Measurements from ENCODE around the gene ARMC2. TPM values are rescaled to one million over a fixed set of nuclear protein-coding genes. Genes with fewer than 3 reads are reported as not detected.
"Not testable (repeated sequence)": the region's sequence is repeated elsewhere in the genome, so short reads cannot be mapped to it uniquely, and the experiment has no call there.

Gene ARMC2
- total RNA-seq, 2 experiments from 2014 or later, result 10.3 to 10.9 TPM

DNA sequence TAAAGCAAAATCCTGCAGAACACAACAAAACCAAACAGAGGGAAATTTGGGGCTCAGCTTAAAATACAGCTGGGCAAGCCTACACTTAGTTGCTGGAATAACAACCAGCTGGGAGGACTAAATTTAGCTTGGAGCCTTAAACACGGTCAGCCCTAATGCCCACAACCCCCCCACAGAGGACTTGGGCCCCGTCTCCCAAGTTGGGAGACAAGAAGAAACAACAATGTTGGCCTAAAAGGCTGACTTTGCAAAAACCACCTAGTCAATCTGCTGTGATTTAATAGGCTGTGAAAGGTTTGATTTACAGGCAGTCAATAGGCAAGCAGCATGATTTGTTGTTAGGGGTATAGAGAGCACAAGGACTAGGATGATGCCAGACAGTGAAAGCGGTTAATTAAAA is 40.3 kb upstream of the ARMC2 start:
- peaks cover 5% of the 10 kb centered on the region for H3K4me1 Mint-ChIP-seq (ENCODE audit: low read depth)
- no peak for ATAC-seq

DNA sequence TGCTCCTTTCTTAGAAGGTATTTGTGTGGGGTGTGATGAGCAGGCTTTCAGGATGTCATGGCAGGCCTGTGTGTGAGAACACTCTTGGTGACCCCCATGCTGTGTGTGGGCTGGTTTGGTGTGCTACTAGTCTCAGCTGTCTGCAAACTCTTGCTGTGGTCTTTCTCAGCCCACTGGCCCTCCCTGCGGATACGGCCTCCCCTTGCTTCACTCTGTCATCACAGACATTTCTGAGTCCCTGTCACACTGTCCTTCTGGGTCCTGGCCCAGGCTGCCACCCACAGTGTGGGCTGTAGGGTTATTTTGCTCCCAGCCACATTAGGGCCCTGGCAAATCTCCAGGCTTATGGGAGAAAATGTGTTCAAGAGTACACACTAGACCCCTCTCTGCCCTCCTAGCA is 39.0 kb upstream of the ARMC2 start:
- Mint-ChIP-seq H3K4me3 (no peak overlapping the region), H3K27ac (no peak overlapping the region), H3K27me3 (ENCODE audit: low read depth) (peaks cover 4% of the 10 kb centered on the region), H3K36me3 (ENCODE audit: low read depth) (no peaks in the 10 kb centered on the region), H3K9me3 (ENCODE audit: insufficient read depth) (peaks cover 6% of the 10 kb centered on the region), H3K4me1 (ENCODE audit: low read depth) (peaks cover 5% of the 10 kb centered on the region)
- CTCF ChIA-PET, result no interaction called here
- ATAC-seq (no peak), DNase-seq (no peak)
- POLR2A ChIA-PET, result no interaction called here

More for the DNA sequence above, 40.3 kb upstream of the ARMC2 start:
- CTCF ChIA-PET, result no interaction called here
- POLR2A ChIA-PET, result no interaction called here
- H3K36me3 Mint-ChIP-seq (ENCODE audit: low read depth), result no peaks in the 10 kb centered on the region
- peaks cover 2% of the 10 kb centered on the region for H3K27me3 Mint-ChIP-seq (ENCODE audit: low read depth)
- no peak overlapping the region for H3K4me3 Mint-ChIP-seq
- no peak overlapping the region for H3K27ac Mint-ChIP-seq
- no peak for DNase-seq
- H3K9me3 Mint-ChIP-seq (ENCODE audit: insufficient read depth), result no peaks in the 10 kb centered on the region

DNA sequence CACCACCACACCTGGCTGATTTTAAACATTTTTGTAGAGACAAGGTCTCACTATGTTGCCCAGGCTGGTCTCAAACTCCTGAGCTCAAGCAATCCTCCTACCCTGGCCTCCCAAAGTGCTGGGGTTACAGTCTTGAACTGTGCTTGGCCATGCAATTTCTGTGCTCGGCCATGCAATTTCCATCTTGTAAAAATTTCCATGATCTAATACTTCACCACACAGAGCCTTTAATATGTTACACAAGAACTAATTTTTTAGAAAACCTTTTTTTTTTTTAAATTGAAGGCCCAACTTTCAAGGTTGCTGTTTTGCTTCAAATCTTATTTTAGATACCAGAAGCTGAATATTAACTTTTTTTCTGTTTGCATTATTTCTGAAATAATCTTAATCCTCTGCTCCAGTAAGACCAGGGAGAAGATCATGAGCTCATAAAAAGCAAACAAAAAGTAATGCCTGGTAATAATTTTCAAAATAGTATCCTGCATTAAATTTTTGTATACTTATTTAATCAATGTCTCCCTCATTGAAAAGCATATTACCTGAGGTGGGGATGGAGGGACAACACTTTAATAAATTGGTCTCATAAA is 38.1 kb upstream of the ARMC2 start:
- Mint-ChIP-seq H3K4me3 (no peak overlapping the region), H3K9me3 (ENCODE audit: insufficient read depth) (peaks cover 6% of the 10 kb centered on the region), H3K27me3 (ENCODE audit: low read depth) (peaks cover 10% of the 10 kb centered on the region), H3K27ac (no peak overlapping the region), H3K4me1 (ENCODE audit: low read depth) (peaks cover 5% of the 10 kb centered on the region), H3K36me3 (ENCODE audit: low read depth) (no peaks in the 10 kb centered on the region)
- ATAC-seq (no peak), DNase-seq (no peak)
- ChIA-PET CTCF (interaction anchor here (1.2 kb wide), 1 partner anchor 268 kb away, joined by 3 read pairs; no protein-coding TSS in a partner anchor), POLR2A (interaction anchor here (0.7 kb wide), 1 partner anchor 29 kb away, joined by 3 read pairs; no protein-coding TSS in a partner anchor)

DNA sequence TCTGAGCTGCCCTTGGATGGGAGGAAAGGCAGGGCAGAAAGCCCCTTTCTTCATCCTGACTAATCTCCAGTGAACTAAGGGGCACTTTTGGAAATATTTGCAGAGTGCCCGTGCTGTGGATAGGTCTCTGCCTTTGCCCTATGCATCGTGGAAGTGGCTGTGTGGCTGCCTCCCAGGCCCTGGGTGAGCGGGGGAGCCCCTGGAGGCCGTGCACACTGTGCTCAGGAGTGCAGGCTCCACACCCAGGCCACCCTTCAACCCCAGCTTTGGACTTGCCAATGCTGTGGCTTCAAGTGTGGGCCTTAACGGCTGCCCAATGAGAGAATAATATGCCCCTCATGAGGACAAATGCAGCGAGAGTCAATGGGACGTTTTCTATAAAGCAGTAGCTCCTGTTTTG is 36.7 kb upstream of the ARMC2 start:
- H3K36me3 Mint-ChIP-seq (ENCODE audit: low read depth), result peaks cover 2% of the 10 kb centered on the region
- H3K27me3 Mint-ChIP-seq (ENCODE audit: low read depth), result peaks cover 18% of the 10 kb centered on the region
- ATAC-seq, result no peak
- H3K9me3 Mint-ChIP-seq (ENCODE audit: insufficient read depth), result peaks cover 6% of the 10 kb centered on the region
- no peak for DNase-seq
- POLR2A ChIA-PET, result no interaction called here
- CTCF ChIA-PET, result interaction anchor here (0.7 kb wide), 1 partner anchor 18 kb away, joined by 3 read pairs; no protein-coding TSS in a partner anchor
- no peak overlapping the region for H3K4me3 Mint-ChIP-seq
- no peak overlapping the region for H3K27ac Mint-ChIP-seq
- no peaks in the 10 kb centered on the region for H3K4me1 Mint-ChIP-seq (ENCODE audit: low read depth)

DNA sequence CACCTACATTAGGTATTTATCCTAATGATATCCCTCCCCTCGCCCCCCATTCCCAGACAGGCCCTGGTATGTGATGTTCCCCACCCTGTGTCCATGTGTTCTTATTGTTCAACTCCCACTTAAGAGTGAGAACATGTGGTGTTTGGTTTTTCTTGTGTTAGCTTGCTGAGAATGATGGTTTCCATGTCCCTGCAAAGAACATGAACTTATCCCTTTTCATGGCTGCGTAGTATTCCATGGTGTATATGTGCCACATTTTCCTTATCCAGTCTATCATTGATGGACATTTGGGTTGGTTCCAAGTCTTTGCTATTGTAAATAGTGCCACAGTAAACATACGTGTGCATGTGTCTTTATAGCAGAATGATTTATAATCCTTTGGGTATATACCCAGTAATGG is 35.0 kb upstream of the ARMC2 start:
- Mint-ChIP-seq H3K9me3 (ENCODE audit: insufficient read depth) (peaks cover 15% of the 10 kb centered on the region), H3K27me3 (ENCODE audit: low read depth) (peaks cover 20% of the 10 kb centered on the region)
- H3K4me1 Mint-ChIP-seq (ENCODE audit: low read depth); H3K36me3 Mint-ChIP-seq (ENCODE audit: low read depth); CTCF ChIA-PET; POLR2A ChIA-PET; H3K4me3 Mint-ChIP-seq; DNase-seq; ATAC-seq; H3K27ac Mint-ChIP-seq: not testable (repeated sequence)

DNA sequence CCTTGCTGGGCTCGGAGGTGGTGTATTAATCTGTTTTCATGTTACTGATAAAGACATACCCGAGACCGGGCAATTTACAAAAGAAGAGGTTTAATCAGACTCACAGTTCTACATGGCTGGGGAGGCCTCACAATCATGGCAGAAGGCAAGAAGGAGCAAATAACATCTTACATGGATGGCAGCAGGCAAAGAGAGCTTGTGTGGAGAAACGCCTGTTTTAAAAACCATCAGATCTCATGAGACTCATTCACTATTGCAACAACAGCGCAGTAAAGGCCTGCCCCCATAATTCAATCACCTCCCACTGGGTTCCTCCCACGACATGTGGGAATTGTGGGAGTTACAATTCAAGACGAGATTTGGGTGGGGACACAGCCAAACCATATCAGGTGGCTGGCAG is 30.9 kb upstream of the ARMC2 start:
- POLR2A ChIA-PET; H3K4me3 Mint-ChIP-seq; DNase-seq; H3K4me1 Mint-ChIP-seq (ENCODE audit: low read depth); ATAC-seq; H3K27ac Mint-ChIP-seq; H3K36me3 Mint-ChIP-seq (ENCODE audit: low read depth): not testable (repeated sequence)
- Mint-ChIP-seq H3K9me3 (ENCODE audit: insufficient read depth) (peaks cover 15% of the 10 kb centered on the region), H3K27me3 (ENCODE audit: low read depth) (peaks cover 20% of the 10 kb centered on the region)
- CTCF ChIA-PET, result interaction anchor here (0.5 kb wide), 1 partner anchor 12 kb away, joined by 4 read pairs; no protein-coding TSS in a partner anchor

DNA sequence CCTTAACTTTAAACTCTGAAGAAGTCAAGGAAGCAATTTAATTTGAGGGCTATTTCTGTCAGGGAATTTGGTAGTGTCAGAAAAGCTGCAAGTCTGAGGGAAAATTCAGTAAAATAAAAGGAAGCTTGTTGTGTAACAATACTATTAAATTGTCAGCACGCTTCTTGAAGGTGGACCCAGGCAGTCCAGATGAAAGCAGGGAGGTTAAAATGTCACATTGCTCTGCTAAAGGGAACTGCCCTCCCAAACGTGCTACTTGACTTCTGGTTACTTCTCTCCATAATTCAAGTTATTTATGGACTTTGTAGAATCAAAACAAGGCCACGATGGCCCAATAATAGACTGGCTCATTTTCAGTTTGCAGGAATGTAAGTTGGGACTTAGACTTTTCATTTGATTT is 28.2 kb upstream of the ARMC2 start:
- peaks cover 2% of the 10 kb centered on the region for H3K36me3 Mint-ChIP-seq (ENCODE audit: low read depth)

DNA sequence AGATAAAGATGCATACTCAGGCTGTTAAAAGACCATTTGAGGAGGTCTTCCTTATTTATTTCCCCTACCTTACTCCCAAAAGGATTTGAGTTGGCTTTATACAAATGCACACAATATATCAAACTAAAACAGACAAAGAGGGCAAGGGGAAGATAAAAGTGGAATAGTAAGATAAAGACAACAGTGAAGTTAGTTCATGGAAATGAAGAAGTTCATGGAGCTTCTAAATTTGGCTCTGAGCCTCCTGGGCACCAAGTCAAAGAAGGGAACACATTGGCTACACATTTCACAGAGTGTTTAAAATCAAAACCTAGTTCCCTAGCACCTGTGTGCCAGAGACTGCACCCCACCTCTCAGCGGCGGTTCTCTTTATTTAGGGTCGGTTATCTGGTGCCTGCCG is 25.8 kb upstream of the ARMC2 start:
- Mint-ChIP-seq H3K36me3 (ENCODE audit: low read depth) (peaks cover 8% of the 10 kb centered on the region), H3K27me3 (ENCODE audit: low read depth) (peaks cover 5% of the 10 kb centered on the region), H3K27ac (no peak overlapping the region), H3K4me1 (ENCODE audit: low read depth) (no peaks in the 10 kb centered on the region), H3K9me3 (ENCODE audit: insufficient read depth) (peaks cover 11% of the 10 kb centered on the region), H3K4me3 (no peak overlapping the region)
- DNase-seq (no peak), ATAC-seq (no peak)
- POLR2A ChIA-PET, result no interaction called here
- CTCF ChIA-PET, result interaction anchor here (0.8 to 1.7 kb wide), 4 partner anchors 9 to 169 kb away, joined by 3 to 4 read pairs (median 4); no protein-coding TSS in a partner anchor

More for the DNA sequence above, 28.2 kb upstream of the ARMC2 start:
- DNase-seq (no peak), ATAC-seq (no peak)
- no peak overlapping the region for H3K27ac Mint-ChIP-seq
- H3K9me3 Mint-ChIP-seq (ENCODE audit: insufficient read depth), result peaks cover 9% of the 10 kb centered on the region
- peaks cover 18% of the 10 kb centered on the region for H3K27me3 Mint-ChIP-seq (ENCODE audit: low read depth)
- no peaks in the 10 kb centered on the region for H3K4me1 Mint-ChIP-seq (ENCODE audit: low read depth)
- ChIA-PET CTCF (interaction anchor here (1.5 kb wide), 1 partner anchor 16 kb away, joined by 3 read pairs; no protein-coding TSS in a partner anchor), POLR2A (no interaction called here)
- no peak overlapping the region for H3K4me3 Mint-ChIP-seq

DNA sequence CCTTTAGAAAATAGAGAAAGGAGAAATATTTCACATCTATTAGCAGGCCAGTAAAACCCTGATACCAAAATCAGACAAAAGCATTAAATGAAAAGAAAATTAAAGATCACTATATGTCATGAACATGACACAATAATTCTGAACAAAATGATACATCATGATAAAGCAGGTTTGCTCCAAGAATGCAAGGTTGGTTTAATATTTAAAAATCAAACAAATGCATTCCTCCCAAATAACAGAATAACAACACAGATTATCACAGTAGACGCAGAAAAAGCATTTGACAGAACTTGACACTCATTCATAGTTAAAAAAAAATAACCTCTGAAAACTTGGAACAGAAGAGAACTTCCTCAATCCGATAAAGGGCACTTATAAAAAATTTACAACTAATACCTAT is 22.9 kb upstream of the ARMC2 start:
- ChIA-PET CTCF (no interaction called here), POLR2A (no interaction called here)
- DNase-seq, result no peak
- peaks cover 5% of the 10 kb centered on the region for H3K27me3 Mint-ChIP-seq (ENCODE audit: low read depth)
- peaks cover 15% of the 10 kb centered on the region for H3K9me3 Mint-ChIP-seq (ENCODE audit: insufficient read depth)
- no peak for ATAC-seq
- H3K27ac Mint-ChIP-seq, result no peak overlapping the region
- no peak overlapping the region for H3K4me3 Mint-ChIP-seq
- H3K36me3 Mint-ChIP-seq (ENCODE audit: low read depth), result peaks cover 8% of the 10 kb centered on the region
- peaks cover 3% of the 10 kb centered on the region for H3K4me1 Mint-ChIP-seq (ENCODE audit: low read depth)

DNA sequence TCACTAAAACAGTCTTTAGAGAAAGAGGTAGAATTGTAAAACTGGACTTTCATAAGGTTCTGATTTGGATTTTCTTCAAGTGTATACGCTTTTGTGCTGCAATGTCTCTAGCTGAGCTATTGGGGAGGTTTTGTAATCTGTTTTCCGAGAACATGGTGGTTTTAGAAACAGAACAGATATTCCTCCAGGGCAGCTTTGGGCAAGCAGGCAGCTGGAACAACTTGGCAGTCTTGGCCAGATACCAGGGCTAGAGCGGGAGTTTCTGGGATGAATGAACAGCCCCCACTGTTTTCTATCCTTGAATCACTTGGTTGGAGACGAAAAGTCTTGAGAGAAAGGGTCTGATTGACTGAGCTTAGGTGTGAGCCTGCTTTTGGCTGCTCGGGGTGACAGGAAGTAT is 17.1 kb upstream of the ARMC2 start:
- ATAC-seq, result no peak
- H3K27me3 Mint-ChIP-seq (ENCODE audit: low read depth), result peaks cover 14% of the 10 kb centered on the region
- POLR2A ChIA-PET, result no interaction called here

DNA sequence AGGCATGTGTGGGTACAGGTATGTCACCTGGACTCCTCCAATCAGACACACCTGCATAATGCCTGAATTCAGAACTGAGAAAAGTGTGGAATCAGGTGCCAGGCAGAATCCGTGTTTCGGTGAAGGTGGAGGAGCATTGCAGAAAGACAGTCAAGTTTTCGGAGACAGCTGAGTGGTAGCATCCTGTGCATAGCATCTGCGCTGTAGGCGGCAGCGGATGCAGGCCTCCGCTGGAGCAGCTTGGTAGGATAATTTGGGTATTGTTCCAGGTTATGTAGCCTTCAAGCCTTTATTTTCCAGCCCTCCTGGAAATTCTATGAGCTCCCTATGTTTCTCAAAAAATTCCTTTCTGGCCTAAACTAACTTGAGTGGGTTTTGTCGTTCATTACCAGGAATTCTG is 15.5 kb upstream of the ARMC2 start:
- CTCF ChIA-PET, result interaction anchor here (1.8 kb wide), 1 partner anchor 291 kb away, joined by 7 read pairs; no protein-coding TSS in a partner anchor

More for the DNA sequence above, 17.1 kb upstream of the ARMC2 start:
- Mint-ChIP-seq H3K27ac (no peak overlapping the region), H3K4me3 (no peak overlapping the region), H3K36me3 (ENCODE audit: low read depth) (peaks cover 8% of the 10 kb centered on the region), H3K9me3 (ENCODE audit: insufficient read depth) (peaks cover 11% of the 10 kb centered on the region), H3K4me1 (ENCODE audit: low read depth) (peaks cover 15% of the 10 kb centered on the region)
- CTCF ChIA-PET, result interaction anchor here (1.2 kb wide), 1 partner anchor 9 kb away, joined by 4 read pairs; no protein-coding TSS in a partner anchor
- DNase-seq, result no peak

DNA sequence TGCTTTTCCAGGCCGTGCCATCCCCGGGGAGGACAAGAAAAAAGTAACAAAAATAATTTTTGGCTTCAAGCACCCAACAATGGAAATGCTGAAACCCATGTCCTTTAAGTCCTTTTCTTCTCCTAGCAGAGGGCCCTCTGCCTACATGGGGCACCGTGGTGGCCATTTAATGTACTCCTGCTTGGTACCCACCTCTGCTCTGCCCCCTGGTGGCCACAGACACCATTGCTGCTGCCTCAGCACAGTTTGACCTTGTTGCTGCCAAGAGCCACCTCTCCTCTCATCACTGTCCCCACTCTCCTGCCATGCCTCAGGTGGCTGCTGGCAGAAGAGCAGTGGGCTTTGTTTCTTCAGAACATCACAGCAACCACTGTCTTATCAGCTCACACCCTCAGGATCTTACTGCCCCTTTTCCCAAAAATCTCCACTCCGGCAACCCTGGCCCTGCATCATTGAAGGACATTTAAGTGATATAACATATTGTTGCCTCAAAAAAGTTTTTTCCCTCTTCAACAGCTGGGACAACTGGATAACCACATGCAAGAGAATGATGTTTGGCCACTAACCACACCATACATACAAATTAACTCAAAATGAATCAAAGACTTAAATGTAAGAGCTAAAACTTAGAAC is 12.9 kb upstream of the ARMC2 start:
- no peaks in the 10 kb centered on the region for H3K36me3 Mint-ChIP-seq (ENCODE audit: low read depth)
- ChIA-PET POLR2A (no interaction called here), CTCF (interaction anchor here (0.6 to 5.8 kb wide), 32 partner anchors 11 to 311 kb away, joined by 3 to 49 read pairs (median 3); partner anchors contain the start of gene ARMC2)
- peaks cover 45% of the 10 kb centered on the region for H3K4me1 Mint-ChIP-seq (ENCODE audit: low read depth)
- no peak overlapping the region for H3K4me3 Mint-ChIP-seq
- ATAC-seq (peak; percentile 96), DNase-seq (peak; percentile 91)
- H3K27ac Mint-ChIP-seq, result no peak overlapping the region
- peaks cover 14% of the 10 kb centered on the region for H3K27me3 Mint-ChIP-seq (ENCODE audit: low read depth)
- H3K9me3 Mint-ChIP-seq (ENCODE audit: insufficient read depth), result no peaks in the 10 kb centered on the region

More for the DNA sequence above, 15.5 kb upstream of the ARMC2 start:
- Mint-ChIP-seq H3K4me1 (ENCODE audit: low read depth) (peaks cover 30% of the 10 kb centered on the region), H3K36me3 (ENCODE audit: low read depth) (no peaks in the 10 kb centered on the region), H3K4me3 (no peak overlapping the region), H3K27me3 (ENCODE audit: low read depth) (peaks cover 14% of the 10 kb centered on the region), H3K27ac (no peak overlapping the region), H3K9me3 (ENCODE audit: insufficient read depth) (peaks cover 4% of the 10 kb centered on the region)
- ATAC-seq (no peak), DNase-seq (no peak)
- POLR2A ChIA-PET, result no interaction called here

Data from activated CD8-positive, alpha-beta T cell treated with anti-CD3 and anti-CD28 coated beads, Interleukin-2, amount 10 ng/mL, durations not matched to agents 7 days and 5 days (primary cell).